Stomach smooth muscle (tissue), 2 donors: ENCODE data around the gene LRRC28.
A peak's percentile ranks its signal among the peaks of the same experiment; 100 is the strongest.

Source experiments
- H3K27ac ChIP-seq: one replicate; pipeline ENCODE4 v1.7.0; 2013; ENCODE audit warnings: mild to moderate bottlenecking, low read length, inconsistent platforms
- H3K27me3 ChIP-seq, 2 donors: one replicate each; pipeline ENCODE4 v1.7.0; 2013; ENCODE audit warnings: low read length in 2 of 2; ENCODE audit not compliant: insufficient read depth in 2 of 2, control insufficient read depth in 1 of 2
- H3K36me3 ChIP-seq, 2 donors: one replicate each; pipeline ENCODE4 v1.7.0; 2013; ENCODE audit warnings: low read length in 2 of 2; ENCODE audit not compliant: control insufficient read depth in 2 of 2, insufficient read depth in 2 of 2
- H3K4me1 ChIP-seq: one replicate; pipeline ENCODE4 v1.7.0; 2013; ENCODE audit warnings: low read length; ENCODE audit not compliant: control insufficient read depth, insufficient read depth
- H3K4me3 ChIP-seq, 2 donors: one replicate each; pipeline ENCODE4 v1.7.0; 2013; ENCODE audit warnings: low read length in 2 of 2
- H3K9ac ChIP-seq, 2 donors: one replicate each; pipeline ENCODE4 v1.7.0; 2013; ENCODE audit warnings: low read length in 2 of 2, mild to moderate bottlenecking in 1 of 2
- H3K9me3 ChIP-seq, 2 donors: one replicate each; pipeline ENCODE4 v1.7.0; 2013; ENCODE audit warnings: low read length in 2 of 2; ENCODE audit not compliant: control insufficient read depth in 2 of 2
- donor health status: healthy.
- donor health status: Pancreatic carcinoma.

The LRRC28 gene

DNA sequence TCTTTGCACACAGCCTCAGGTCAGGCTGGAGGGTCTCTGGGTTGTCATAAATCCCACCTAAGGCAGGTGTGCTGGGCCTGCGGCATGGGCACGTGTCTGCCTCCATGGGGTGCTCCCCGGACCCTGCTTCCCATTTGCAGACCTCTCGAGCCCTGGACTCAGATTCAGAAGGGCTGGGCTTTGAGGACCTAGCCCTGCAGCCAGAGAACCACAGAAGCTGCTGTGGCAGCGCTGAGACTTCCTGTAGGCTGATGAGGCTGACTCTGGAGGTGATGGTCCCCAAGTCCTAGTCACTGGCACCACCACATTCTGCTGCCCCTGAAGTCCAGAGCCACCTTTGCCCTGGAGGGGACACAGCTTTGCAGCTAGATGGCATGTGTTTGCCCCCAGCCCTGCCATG lies 156.4 kb downstream of the LRRC28 start:
- no peak overlapping the region for H3K4me3 ChIP-seq
- peak overlapping the region; percentile 73 for H3K27ac ChIP-seq
- peaks cover 27% of the 10 kb centered on the region for H3K4me1 ChIP-seq
- no peaks in the 10 kb centered on the region for H3K9me3 ChIP-seq
- no peaks in the 10 kb centered on the region for H3K27me3 ChIP-seq
- H3K36me3 ChIP-seq: no peaks in the 10 kb centered on the region
- H3K9ac ChIP-seq: peak overlapping the region in 1 of 2 donors; percentile 44

DNA sequence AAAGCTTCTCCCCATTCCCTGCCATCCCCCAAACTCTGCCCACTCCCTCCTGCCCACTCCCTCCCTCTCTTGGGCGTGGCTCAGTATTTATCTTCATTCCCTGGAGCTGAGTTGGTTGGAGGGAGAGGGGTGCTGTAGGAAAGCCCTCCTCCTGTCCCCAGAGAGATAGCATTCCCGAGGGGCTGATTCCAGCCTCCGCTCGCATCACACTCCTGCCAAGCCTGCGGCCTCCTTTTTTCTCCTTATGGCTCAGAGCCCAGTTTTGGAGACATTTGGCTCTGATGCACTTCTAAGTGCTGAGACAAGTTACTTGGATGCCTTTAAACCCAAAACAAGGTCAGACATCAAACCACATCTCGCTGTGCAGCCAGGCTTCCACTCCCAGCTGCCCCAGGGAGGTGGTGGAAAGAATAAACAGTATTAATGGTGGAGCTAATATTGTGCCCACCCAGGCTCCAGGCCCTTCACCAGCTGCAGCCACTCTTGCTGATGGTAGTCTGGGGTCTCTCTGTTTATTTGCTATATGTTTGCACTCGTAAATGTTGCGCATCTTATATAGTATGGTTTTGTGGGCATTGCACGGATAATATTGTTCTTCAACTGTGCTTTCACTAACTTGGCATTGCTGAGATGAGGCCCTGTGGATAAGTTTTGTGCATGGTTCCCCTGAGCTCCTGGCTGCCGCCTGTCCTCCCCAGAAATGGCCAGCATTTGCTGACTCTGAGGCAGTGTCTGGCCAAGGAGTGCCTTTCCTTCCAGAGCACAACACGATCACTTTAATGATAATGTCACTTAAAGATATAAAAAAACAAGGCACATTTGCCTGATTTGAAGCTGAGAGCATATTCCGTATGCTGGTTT lies 157.2 kb downstream of the LRRC28 start:
- peak overlapping the region; percentile 47 to 51 for H3K4me3 ChIP-seq
- no peaks in the 10 kb centered on the region for H3K27me3 ChIP-seq
- peak overlapping the region; percentile 73 for H3K27ac ChIP-seq
- no peaks in the 10 kb centered on the region for H3K36me3 ChIP-seq
- no peaks in the 10 kb centered on the region for H3K9me3 ChIP-seq
- H3K9ac ChIP-seq: peak overlapping the region in 1 of 2 donors; percentile 44
- peaks cover 27% of the 10 kb centered on the region for H3K4me1 ChIP-seq

DNA sequence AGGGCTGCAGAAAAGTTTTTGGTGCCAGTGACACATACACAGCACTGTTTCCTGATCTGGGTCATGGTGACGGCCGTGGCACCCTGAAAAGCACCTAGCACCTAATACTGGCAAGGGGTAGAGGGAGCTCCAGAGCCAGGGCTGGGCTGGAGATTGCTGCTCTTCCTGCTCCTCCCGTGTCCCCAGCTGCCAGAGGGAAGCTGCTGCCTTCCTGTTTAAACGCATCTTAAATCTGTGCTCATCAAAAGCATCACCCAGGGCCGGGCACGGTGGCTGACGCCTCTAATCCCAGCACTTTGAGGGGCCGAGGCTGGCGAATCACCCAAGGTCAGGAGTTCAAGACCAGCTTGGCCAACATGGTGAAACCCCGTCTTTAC lies 157.8 kb downstream of the LRRC28 start:
- Histone ChIP-seq H3K4me3 (peak overlapping the region; percentile 47 to 51), H3K9me3 (no peaks in the 10 kb centered on the region), H3K27ac (peak overlapping the region; percentile 73), H3K27me3 (no peaks in the 10 kb centered on the region), H3K4me1 (peaks cover 27% of the 10 kb centered on the region), H3K36me3 (no peaks in the 10 kb centered on the region), H3K9ac (peak overlapping the region in 1 of 2 donors; percentile 44)

DNA sequence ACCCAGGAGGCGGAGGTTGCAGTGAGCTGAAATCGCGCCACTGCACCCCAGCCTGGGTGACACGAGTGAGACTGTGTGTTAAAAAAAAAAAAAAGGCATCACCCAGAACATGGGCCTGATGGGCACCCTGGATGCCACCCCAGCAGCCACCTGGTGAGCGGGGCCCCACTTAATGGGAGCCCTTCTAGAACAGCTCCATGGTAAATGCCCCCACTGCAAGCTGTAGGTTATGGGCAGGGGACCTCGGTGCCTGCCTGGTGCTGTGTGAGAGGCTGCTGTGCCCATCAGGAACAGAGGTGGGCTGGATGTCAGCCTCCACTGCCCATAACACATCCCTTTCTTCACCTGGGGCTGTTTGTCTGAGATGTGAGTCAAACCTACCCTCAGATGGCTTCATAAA lies 158.3 kb downstream of the LRRC28 start:
- Histone ChIP-seq H3K27ac (peak overlapping the region; percentile 73), H3K9ac (peak overlapping the region in 1 of 2 donors; percentile 36), H3K36me3 (no peaks in the 10 kb centered on the region), H3K9me3 (no peaks in the 10 kb centered on the region), H3K27me3 (no peaks in the 10 kb centered on the region), H3K4me3 (no peak overlapping the region), H3K4me1 (peaks cover 27% of the 10 kb centered on the region)

DNA sequence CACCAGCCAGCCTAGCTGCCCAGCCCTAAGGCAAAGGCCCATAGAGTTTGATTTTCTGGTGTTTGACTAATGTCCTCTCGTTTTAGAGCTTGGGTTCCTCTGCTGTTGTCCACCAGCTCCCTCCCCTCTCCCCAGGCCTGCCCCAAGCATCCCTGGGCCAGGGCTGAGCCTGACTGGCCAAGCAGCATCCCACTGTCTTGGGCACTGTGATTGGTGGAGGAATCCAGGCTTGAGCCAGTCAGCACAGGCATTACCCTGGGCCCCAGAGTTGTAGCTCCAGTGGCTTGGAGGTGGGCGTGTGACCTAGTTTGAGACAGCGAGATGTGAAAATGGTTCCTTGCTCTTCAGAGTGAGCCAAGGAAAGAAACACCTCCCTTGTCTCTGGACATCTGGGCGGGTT lies 159.2 kb downstream of the LRRC28 start:
- peaks cover 32% of the 10 kb centered on the region for H3K4me1 ChIP-seq
- H3K36me3 ChIP-seq: no peaks in the 10 kb centered on the region
- H3K27ac ChIP-seq: no peak overlapping the region
- no peak overlapping the region for H3K9ac ChIP-seq
- H3K4me3 ChIP-seq: no peak overlapping the region
- H3K27me3 ChIP-seq: no peaks in the 10 kb centered on the region
- no peaks in the 10 kb centered on the region for H3K9me3 ChIP-seq

DNA sequence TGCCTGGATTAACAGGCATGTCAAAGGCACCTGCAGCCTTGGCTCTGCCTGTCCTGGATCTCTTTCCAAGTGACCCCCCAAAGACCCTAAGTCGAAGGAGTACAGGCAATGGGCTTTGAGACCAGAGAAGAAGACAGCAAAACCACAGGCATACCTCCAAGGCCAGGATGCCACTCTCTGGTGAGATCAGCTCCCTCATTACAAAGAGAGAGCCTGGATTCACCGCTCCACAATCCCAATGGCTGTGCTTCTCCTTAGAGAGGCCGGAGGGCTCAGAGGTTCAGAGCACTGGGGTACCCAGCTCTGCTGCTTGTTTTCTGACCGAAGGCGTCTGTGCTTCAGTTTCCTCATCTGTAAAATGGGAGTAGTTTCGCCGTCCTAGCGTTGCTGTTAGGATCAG lies 160.0 kb downstream of the LRRC28 start:
- Histone ChIP-seq H3K4me1 (peaks cover 33% of the 10 kb centered on the region), H3K9me3 (no peaks in the 10 kb centered on the region), H3K9ac (no peak overlapping the region), H3K4me3 (no peak overlapping the region), H3K27ac (no peak overlapping the region), H3K36me3 (no peaks in the 10 kb centered on the region), H3K27me3 (no peaks in the 10 kb centered on the region)

DNA sequence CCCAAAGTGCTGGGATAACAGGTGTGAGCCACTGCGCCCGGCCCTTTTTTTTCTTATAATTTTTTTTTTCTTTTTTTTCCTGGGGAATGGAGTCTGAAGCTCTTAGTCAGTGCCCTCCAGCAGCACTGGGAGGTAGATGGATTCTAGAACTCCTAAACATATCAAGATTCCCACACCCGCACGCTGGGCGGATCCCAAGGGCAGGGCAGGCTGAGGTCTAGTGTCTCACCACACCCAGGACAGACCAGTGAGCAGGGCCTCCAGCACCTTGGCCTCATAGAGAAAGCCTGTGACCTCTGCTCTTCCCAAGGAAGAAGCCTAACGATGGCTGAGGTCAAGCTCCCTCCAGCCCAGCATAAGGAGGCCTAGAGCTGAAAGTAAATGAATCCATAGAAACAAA lies 160.8 kb downstream of the LRRC28 start:
- H3K9me3 ChIP-seq: no peaks in the 10 kb centered on the region
- H3K4me1 ChIP-seq: peaks cover 32% of the 10 kb centered on the region
- no peak overlapping the region for H3K27ac ChIP-seq
- H3K36me3 ChIP-seq: no peaks in the 10 kb centered on the region
- H3K4me3 ChIP-seq: no peak overlapping the region
- H3K27me3 ChIP-seq: no peaks in the 10 kb centered on the region
- no peak overlapping the region for H3K9ac ChIP-seq

DNA sequence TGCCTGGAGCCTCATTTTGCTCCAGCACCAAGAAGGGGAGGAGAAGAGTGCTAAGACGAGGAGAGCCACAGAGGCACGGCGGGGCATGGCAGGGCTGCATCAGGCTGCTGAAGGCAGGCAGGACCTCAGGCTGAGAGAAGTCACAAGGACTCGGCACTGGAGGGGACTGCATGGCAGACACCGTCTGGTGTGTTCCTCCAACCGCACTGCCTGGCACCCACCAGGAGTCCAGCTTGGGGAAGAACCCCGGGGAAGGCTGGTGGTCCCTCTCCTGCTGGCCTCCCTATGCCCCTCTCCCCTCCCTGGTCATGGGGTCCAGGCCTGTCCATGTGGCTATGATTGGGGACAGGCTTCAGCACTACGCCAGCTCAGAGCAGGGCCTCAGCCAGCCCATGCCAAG lies 161.3 kb downstream of the LRRC28 start:
- no peaks in the 10 kb centered on the region for H3K36me3 ChIP-seq
- H3K4me1 ChIP-seq: peaks cover 28% of the 10 kb centered on the region
- H3K9me3 ChIP-seq: no peaks in the 10 kb centered on the region
- no peak overlapping the region for H3K9ac ChIP-seq
- no peak overlapping the region for H3K4me3 ChIP-seq
- no peak overlapping the region for H3K27ac ChIP-seq
- no peaks in the 10 kb centered on the region for H3K27me3 ChIP-seq

DNA sequence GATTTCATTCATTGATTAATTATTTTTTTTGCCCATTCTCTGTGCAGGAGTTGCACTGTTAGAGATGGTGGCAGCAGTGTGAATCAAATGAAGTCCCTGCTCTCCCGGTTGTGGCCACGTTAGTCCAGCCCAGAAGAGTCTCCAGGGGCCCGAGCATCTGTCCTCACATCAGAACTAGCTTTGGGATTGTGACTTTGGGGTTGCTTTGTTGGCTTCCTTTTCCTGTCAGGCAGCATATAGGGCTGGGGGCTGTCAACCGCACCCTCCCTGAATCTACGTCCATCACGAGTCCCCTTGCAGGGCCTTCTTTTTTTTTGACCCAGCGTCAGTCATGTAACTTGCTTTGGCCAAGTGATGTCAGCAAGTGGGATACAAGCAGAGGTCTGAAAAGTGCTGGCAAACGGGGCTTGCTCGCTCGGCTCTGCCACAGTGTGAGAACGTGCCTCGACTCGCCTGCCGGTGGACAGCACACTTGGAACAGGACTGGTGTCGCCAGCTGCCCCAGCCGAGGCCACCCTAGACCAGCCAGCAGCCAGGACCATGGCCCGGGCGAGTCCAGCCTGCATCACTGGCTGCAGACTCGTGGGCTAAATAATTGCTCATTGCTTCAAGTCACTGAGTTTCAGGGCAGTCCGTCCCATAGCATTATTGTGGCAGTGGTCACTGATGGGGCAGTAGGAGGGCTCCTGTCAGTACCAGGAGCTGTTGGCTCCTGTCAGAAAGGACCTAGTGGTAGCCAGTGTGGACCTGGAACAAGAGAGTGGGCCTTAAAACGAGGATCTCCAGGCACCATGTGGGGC lies 162.9 kb downstream of the LRRC28 start:
- no peaks in the 10 kb centered on the region for H3K9me3 ChIP-seq
- H3K36me3 ChIP-seq: no peaks in the 10 kb centered on the region
- no peaks in the 10 kb centered on the region for H3K27me3 ChIP-seq
- H3K27ac ChIP-seq: no peak overlapping the region
- H3K4me1 ChIP-seq: peaks cover 12% of the 10 kb centered on the region
- H3K4me3 ChIP-seq: no peak overlapping the region
- no peak overlapping the region for H3K9ac ChIP-seq

DNA sequence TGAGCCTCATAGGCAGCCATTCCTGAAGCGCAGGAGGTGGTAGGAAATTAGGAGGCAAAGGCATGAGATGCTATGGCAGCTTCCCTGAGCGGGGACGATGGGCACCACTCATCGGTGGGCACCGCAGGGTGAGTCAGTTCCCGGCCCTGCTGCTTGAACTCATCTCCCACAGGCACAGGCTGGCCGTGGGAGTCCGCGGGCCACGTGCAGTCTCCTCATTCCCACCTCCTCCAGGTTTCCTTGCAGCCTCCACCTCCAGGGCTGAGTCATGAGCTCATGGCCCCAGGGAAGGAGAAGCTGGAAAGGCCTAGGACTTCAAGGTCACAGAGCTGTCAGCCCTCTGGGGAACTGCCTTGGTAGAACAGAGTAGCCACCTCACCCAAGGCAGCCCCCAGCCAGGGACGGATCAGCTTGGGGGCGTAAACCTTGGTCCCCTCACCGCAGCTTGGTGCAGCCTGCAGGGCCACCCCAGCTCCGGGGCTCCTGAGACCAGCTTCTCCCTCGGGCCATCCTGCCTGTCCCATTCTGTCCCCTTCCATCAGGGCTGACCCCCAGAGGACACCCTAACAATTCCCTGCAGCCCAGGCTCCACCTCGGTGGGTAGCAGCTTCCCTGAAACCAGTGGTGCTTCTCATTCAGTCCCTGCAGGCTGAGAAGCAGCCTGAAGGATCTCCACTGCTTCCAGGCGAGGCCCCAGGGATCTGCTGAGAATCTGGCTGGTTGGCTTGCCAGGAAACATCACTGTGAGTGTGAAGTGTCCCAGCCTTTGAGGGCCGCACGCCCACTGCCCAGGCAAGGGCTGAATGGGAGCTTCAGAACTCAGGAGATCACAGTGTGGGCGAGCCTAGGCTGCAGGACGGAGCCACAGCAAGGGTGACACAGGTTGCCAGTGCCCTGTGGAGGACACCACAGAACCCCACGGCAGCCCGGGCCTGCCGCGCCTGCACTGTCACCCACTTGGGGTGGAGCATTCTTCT lies 163.8 kb downstream of the LRRC28 start:
- Histone ChIP-seq H3K9me3 (no peaks in the 10 kb centered on the region), H3K36me3 (no peaks in the 10 kb centered on the region), H3K4me3 (no peak overlapping the region), H3K9ac (no peak overlapping the region), H3K4me1 (peaks cover 6% of the 10 kb centered on the region), H3K27ac (no peak overlapping the region), H3K27me3 (no peaks in the 10 kb centered on the region)
